ENCODE results near the gene HIPK2.

Gene HIPK2

GRCh38 chr7:139679731-139680594 is 97.8 kb downstream of the HIPK2 start:
- no peaks in the 10 kb centered on the region for H3K27me3 ChIP-seq (ENCODE audit: insufficient read depth, low read length, poor library complexity, severe bottlenecking)
- no peaks in the 10 kb centered on the region for H4K20me1 ChIP-seq (ENCODE audit: insufficient read depth, low read length, poor library complexity, severe bottlenecking)
- TF ChIP-seq, protein P1, sequence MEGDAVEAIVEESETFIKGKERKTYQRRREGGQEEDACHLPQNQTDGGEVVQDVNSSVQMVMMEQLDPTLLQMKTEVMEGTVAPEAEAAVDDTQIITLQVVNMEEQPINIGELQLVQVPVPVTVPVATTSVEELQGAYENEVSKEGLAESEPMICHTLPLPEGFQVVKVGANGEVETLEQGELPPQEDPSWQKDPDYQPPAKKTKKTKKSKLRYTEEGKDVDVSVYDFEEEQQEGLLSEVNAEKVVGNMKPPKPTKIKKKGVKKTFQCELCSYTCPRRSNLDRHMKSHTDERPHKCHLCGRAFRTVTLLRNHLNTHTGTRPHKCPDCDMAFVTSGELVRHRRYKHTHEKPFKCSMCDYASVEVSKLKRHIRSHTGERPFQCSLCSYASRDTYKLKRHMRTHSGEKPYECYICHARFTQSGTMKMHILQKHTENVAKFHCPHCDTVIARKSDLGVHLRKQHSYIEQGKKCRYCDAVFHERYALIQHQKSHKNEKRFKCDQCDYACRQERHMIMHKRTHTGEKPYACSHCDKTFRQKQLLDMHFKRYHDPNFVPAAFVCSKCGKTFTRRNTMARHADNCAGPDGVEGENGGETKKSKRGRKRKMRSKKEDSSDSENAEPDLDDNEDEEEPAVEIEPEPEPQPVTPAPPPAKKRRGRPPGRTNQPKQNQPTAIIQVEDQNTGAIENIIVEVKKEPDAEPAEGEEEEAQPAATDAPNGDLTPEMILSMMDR (conservative IDR thresholded peaks at IDR 0.05; ENCODE audit: low read length), result no peak
- no peaks in the 10 kb centered on the region for H3F3A ChIP-seq (ENCODE audit: low read depth)
- H3K4me2 ChIP-seq (ENCODE audit: low read depth, low read length, poor library complexity, severe bottlenecking), result no peak overlapping the region
- H3K9me2 ChIP-seq (replicated peaks; ENCODE audit: low read depth, low read length), result no peaks in the 10 kb centered on the region
- H3K9me3 ChIP-seq (ENCODE audit: insufficient read depth, low read depth, low read length), result no peaks in the 10 kb centered on the region
- H2AFZ ChIP-seq (ENCODE audit: low read length), result no peak overlapping the region
- no peak overlapping the region for H3K4me3 ChIP-seq (ENCODE audit: low read length, poor library complexity, severe bottlenecking)
- no peaks in the 10 kb centered on the region for H3K79me2 ChIP-seq (ENCODE audit: insufficient read depth, low read length)
- no peak overlapping the region for H3K9ac ChIP-seq (ENCODE audit: low read depth, low read length, poor library complexity, severe bottlenecking)
- peaks cover 2% of the 10 kb centered on the region; the same call in 1 of the 2 replicates for H3K36me3 ChIP-seq (ENCODE audit: insufficient read depth, low read length)
- peaks cover 8% of the 10 kb centered on the region for H3K4me1 ChIP-seq (ENCODE audit: insufficient read depth, low read length, poor library complexity, severe bottlenecking)

DNA sequence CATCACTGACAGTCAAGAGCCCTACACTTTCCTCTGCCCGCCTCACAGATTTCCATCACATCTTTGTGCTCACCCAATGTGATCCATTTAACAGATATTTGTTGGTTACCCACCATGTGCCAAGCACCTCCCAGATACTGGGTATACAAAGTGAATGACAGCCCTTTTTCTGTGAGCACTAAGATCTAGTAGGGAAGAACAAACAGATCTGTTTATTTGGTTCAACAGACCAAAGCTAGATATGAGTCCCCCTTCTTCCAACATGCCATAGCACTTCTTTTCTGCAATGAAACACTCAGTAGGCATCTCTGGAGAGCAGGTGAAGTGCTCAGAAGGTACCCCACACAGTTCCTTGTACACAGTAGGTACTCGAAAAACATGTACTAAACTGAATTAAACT is 101.4 kb downstream of the HIPK2 start:
- Histone ChIP-seq H3K9ac (ENCODE audit: low read depth, low read length, poor library complexity, severe bottlenecking) (no peak overlapping the region), H3F3A (ENCODE audit: low read depth) (no peaks in the 10 kb centered on the region), H3K4me3 (ENCODE audit: low read length, poor library complexity, severe bottlenecking) (no peak overlapping the region), H3K4me1 (ENCODE audit: insufficient read depth, low read length, poor library complexity, severe bottlenecking) (no peaks in the 10 kb centered on the region), H3K4me2 (ENCODE audit: low read depth, low read length, poor library complexity, severe bottlenecking) (no peak overlapping the region), H3K9me3 (ENCODE audit: insufficient read depth, low read depth, low read length) (no peaks in the 10 kb centered on the region), H3K27me3 (ENCODE audit: insufficient read depth, low read length, poor library complexity, severe bottlenecking) (no peaks in the 10 kb centered on the region), H3K9me2 (replicated peaks; ENCODE audit: low read depth, low read length) (no peaks in the 10 kb centered on the region), H3K79me2 (ENCODE audit: insufficient read depth, low read length) (no peaks in the 10 kb centered on the region), H2AFZ (ENCODE audit: low read length) (no peak overlapping the region), H3K36me3 (ENCODE audit: insufficient read depth, low read length) (peaks cover 3% of the 10 kb centered on the region; the same call in 1 of the 2 replicates), H4K20me1 (ENCODE audit: insufficient read depth, low read length, poor library complexity, severe bottlenecking) (no peaks in the 10 kb centered on the region)
- TF ChIP-seq, protein P1 (conservative IDR thresholded peaks at IDR 0.05; ENCODE audit: low read length), result no peak
- no peak for TF ChIP-seq EZH2phosphoT487 (IDR thresholded peaks at IDR 0.05; ENCODE audit: borderline replicate concordance)

DNA sequence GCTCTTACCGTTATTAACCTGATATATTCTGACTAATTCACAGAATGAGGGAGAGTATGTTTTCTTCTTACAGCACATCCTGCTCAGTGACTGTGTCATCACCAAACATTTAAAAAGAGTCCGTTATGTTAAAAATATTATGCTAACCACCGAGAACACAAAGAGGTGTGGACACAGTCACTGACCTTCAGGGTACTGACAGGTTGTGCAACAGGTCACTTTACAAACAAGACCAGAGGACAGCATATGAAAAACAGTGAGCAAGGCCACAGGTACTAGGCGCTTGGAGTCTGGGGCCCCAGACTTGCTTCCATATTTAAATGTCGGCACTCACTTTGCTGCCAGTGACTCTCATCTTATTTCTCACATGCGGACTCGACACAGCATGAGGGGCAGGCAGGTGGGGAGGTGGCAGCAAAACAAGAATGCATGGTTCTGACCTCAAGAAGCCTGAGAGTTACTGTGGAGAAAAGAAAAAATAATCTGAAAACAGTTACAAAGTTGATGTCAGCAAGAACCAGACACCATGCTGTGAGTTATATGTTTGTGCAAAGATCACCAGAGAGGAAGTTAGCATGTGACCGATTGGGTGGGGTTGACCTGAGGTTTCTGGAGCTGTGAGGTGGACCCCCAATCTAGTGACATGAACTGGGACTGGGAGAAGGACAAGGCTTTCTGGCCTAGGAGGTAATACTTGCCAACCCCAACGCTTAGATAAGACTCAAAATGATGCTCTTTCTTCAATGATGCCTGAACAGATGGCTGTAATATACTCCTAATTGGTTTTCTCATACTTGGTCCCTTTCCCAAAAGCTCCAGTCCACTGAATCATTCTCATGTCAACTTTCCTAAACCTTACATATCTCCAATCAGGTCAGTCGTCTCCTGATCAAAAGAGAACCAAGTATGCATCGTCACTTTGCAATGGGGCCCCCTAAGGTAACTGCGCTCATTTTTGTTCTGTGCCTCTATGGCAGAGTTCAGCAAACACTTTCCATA is 102.4 kb downstream of the HIPK2 start:
- Histone ChIP-seq H3K4me3 (ENCODE audit: low read length, poor library complexity, severe bottlenecking) (no peak overlapping the region), H3K27me3 (ENCODE audit: insufficient read depth, low read length, poor library complexity, severe bottlenecking) (no peaks in the 10 kb centered on the region), H3K36me3 (ENCODE audit: insufficient read depth, low read length) (peaks cover 3% of the 10 kb centered on the region; the same call in 1 of the 2 replicates), H3K4me2 (ENCODE audit: low read depth, low read length, poor library complexity, severe bottlenecking) (no peak overlapping the region), H4K20me1 (ENCODE audit: insufficient read depth, low read length, poor library complexity, severe bottlenecking) (no peaks in the 10 kb centered on the region), H3K9ac (ENCODE audit: low read depth, low read length, poor library complexity, severe bottlenecking) (no peak overlapping the region), H3K79me2 (ENCODE audit: insufficient read depth, low read length) (no peaks in the 10 kb centered on the region), H3F3A (ENCODE audit: low read depth) (no peaks in the 10 kb centered on the region), H3K4me1 (ENCODE audit: insufficient read depth, low read length, poor library complexity, severe bottlenecking) (no peaks in the 10 kb centered on the region), H3K9me3 (ENCODE audit: insufficient read depth, low read depth, low read length) (no peaks in the 10 kb centered on the region), H2AFZ (ENCODE audit: low read length) (no peak overlapping the region), H3K9me2 (replicated peaks; ENCODE audit: low read depth, low read length) (no peaks in the 10 kb centered on the region)
- TF ChIP-seq, protein P1 (conservative IDR thresholded peaks at IDR 0.05; ENCODE audit: low read length), result no peak
- TF ChIP-seq EZH2phosphoT487 (IDR thresholded peaks at IDR 0.05; ENCODE audit: borderline replicate concordance), result no peak
